Measurements from ENCODE around the gene ADCY2. TPM values are rescaled to one million over a fixed set of nuclear protein-coding genes. Genes with fewer than 3 reads are reported as not detected.

The ADCY2 gene
- total RNA-seq, 1 donor from 2014 or later, result not detected

DNA sequence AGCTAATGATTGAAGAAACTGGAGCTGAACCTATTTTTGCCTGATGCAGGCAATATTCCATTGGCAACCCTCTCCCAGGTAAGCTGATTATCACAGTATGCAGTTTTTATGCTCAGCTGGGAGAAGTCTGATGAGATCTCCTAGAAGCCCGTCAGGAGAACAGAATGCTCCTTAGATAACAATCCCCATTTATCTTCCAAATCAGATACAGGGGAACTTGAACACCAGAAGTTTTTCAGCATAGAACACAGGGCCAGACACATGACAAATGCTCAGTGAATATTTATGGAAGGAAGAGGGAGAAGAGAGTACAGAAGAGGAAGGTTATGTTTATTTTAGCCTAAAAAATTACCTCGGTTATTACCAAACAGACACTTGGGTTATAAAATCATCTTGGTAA lies 417.1 kb downstream of the ADCY2 start:
- peaks cover 2% of the 10 kb centered on the region for H3K4me1 Mint-ChIP-seq (ENCODE audit: low read depth)
- peaks cover 6% of the 10 kb centered on the region for H3K27me3 Mint-ChIP-seq (ENCODE audit: low read depth)
- DNase-seq (ENCODE audit: low spot score), result no peak
- no peak overlapping the region for H3K27ac Mint-ChIP-seq
- H3K4me3 Mint-ChIP-seq (ENCODE audit: low read depth), result no peak overlapping the region
- no peaks in the 10 kb centered on the region for H3K36me3 Mint-ChIP-seq (ENCODE audit: low read depth)
- intact Hi-C loops (cut with micrococcal nuclease), result no loop called here
- no peaks in the 10 kb centered on the region for H3K9me3 Mint-ChIP-seq

DNA sequence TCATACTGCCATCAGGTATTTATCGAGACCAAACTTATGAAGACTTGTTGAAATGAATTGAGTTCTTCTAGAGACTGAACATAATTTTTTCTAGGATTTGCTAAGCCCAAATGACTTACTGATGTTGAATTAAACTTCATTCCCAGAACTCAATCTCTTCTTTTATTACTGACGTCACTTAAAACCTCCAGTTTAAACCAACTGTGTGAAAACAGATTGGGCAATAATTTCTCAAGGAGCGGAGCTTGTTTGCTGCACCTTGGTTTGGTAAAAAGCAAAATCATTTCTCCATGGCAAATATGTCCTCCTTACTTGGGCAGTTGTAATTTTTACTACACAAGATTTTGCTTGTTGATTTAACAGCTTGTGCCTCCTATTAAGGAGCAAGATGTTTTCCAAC lies 417.6 kb downstream of the ADCY2 start:
- no peak for DNase-seq (ENCODE audit: low spot score)
- no peak overlapping the region for H3K27ac Mint-ChIP-seq
- H3K4me1 Mint-ChIP-seq (ENCODE audit: low read depth), result peaks cover 2% of the 10 kb centered on the region
- peaks cover 6% of the 10 kb centered on the region for H3K27me3 Mint-ChIP-seq (ENCODE audit: low read depth)
- no peaks in the 10 kb centered on the region for H3K36me3 Mint-ChIP-seq (ENCODE audit: low read depth)
- no peak overlapping the region for H3K4me3 Mint-ChIP-seq (ENCODE audit: low read depth)
- H3K9me3 Mint-ChIP-seq, result no peaks in the 10 kb centered on the region
- intact Hi-C loops (cut with micrococcal nuclease), result no loop called here

DNA sequence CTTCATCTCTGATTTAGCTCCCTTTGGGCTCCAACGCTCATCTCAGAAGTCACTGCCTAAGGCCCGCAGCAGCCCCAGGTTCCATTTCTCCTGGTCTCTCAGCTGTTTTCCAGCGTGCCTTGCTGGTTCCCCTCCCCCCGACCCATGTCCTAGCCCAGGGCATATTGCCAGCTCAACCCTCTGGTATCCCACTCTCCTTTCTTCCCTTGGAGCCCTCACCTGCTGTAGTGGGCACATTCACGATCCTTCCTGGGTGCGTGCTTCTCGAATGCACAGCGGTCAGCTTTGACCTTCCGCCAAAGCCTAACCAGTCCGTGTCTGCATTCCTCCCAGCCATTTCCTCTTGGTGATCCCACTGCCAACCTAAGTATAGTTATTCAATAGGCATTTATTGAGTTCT lies 418.9 kb downstream of the ADCY2 start:
- Mint-ChIP-seq H3K9me3 (no peaks in the 10 kb centered on the region), H3K36me3 (ENCODE audit: low read depth) (no peaks in the 10 kb centered on the region), H3K27ac (no peak overlapping the region), H3K4me3 (ENCODE audit: low read depth) (no peak overlapping the region), H3K4me1 (ENCODE audit: low read depth) (peaks cover 2% of the 10 kb centered on the region), H3K27me3 (ENCODE audit: low read depth) (peaks cover 6% of the 10 kb centered on the region)
- DNase-seq (ENCODE audit: low spot score), result no peak
- intact Hi-C loops (cut with micrococcal nuclease), result no loop called here

DNA sequence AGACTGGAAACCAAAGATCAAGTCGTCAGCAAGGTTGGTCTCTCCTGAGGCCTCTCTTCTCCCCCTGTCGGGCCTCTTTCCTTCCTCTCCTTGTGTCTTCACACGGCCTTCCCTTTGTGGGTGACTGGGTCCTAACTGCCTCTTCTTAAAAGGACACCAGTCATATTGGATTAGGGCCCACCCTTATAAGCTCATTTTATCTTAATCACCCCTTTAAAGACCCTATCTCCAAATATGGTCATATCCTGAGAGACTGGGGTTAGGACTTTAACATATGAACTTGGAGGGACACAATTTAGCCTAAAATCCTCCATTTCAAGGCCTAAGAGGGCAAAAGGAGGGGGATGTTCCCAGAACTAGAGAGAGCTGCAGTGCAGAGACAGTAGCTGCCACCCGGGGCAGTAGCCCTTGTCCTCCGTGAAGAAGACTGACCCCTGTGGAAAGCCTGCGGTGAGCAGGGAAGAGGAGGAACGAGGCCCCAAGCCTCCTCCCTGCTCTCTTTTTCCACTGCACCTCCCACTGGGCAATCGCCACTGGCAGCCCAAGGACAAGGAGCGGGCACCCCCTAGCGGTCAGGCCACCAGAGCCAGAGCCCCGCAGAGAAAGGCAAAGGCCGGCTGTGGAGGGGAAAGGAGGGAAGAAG lies 420.1 kb downstream of the ADCY2 start:
- H3K27ac Mint-ChIP-seq, result no peak overlapping the region
- no peaks in the 10 kb centered on the region for H3K36me3 Mint-ChIP-seq (ENCODE audit: low read depth)
- intact Hi-C loops (cut with micrococcal nuclease), result no loop called here
- no peak overlapping the region for H3K4me3 Mint-ChIP-seq (ENCODE audit: low read depth)
- no peaks in the 10 kb centered on the region for H3K9me3 Mint-ChIP-seq
- H3K27me3 Mint-ChIP-seq (ENCODE audit: low read depth), result peaks cover 8% of the 10 kb centered on the region
- peak; percentile 48 for DNase-seq (ENCODE audit: low spot score)
- peaks cover 2% of the 10 kb centered on the region for H3K4me1 Mint-ChIP-seq (ENCODE audit: low read depth)

DNA sequence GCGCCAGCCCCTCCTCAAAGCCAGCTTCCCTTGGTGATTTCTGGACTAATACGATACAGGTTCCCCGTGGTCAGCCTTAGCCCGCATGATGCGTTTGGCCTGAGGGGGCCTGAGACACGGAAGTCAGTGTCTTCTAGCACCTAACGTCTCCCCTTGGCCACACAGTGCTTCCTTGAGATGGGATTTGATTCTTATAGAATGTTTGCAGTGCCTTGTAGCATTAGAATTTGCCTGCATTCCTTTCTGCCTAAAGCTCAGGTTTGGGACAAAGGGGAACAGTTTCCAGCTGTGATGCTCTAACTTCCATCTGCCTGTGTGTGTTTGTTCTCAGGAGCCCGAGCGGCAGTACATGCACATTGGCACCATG lies 420.6 kb downstream of the ADCY2 start:
- no peak for DNase-seq (ENCODE audit: low spot score)
- intact Hi-C loops (cut with micrococcal nuclease), result no loop called here
- Mint-ChIP-seq H3K4me1 (ENCODE audit: low read depth) (peaks cover 2% of the 10 kb centered on the region), H3K9me3 (no peaks in the 10 kb centered on the region), H3K27ac (no peak overlapping the region), H3K36me3 (ENCODE audit: low read depth) (no peaks in the 10 kb centered on the region), H3K27me3 (ENCODE audit: low read depth) (peaks cover 11% of the 10 kb centered on the region), H3K4me3 (ENCODE audit: low read depth) (no peak overlapping the region)

DNA sequence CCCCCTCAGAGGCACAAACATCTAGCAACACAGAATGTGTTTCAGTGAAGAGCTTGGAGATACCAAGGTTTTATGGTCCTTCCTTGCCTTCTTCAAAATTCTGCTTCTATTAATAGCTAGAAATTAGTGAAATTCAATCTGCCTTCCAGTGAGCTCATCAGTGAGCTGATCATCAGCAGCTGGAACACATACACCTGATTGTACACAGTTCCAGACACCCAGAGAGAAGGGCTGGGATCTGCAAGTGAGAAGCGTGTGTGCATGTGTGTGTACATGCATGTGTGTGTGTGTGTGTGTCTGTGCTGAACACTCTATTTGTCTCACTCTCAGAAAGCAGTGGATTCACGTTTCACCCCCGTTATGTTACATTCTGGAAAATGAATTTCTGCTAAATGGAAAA lies 426.5 kb downstream of the ADCY2 start:
- Mint-ChIP-seq H3K27me3 (ENCODE audit: low read depth) (peaks cover 12% of the 10 kb centered on the region), H3K36me3 (ENCODE audit: low read depth) (no peaks in the 10 kb centered on the region), H3K4me3 (ENCODE audit: low read depth) (no peak overlapping the region), H3K9me3 (no peaks in the 10 kb centered on the region), H3K27ac (no peak overlapping the region), H3K4me1 (ENCODE audit: low read depth) (peaks cover 1% of the 10 kb centered on the region)
- no peak for DNase-seq (ENCODE audit: low spot score)
- intact Hi-C loops (cut with micrococcal nuclease), result no loop called here

DNA sequence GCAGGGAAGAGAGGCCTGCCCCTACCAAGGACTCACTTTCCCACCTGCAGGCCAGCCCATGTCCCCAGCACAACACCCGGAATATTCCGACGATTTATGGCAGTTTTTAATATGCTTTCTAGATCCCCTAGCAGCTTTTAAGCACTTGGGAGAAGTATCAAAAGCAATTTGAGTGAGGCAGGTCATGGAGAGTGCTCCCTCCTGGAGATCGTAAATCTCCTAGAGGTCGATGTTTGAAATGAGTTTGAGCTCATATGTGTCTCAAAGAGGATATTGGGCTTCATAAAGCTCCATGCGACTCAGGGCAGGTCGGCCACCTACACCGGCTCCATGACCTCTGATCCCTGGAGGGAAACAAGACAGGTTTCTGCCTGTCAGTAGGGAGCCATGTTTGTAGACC lies 427.7 kb downstream of the ADCY2 start:
- H3K9me3 Mint-ChIP-seq, result no peaks in the 10 kb centered on the region
- intact Hi-C loops (cut with micrococcal nuclease), result no loop called here

DNA sequence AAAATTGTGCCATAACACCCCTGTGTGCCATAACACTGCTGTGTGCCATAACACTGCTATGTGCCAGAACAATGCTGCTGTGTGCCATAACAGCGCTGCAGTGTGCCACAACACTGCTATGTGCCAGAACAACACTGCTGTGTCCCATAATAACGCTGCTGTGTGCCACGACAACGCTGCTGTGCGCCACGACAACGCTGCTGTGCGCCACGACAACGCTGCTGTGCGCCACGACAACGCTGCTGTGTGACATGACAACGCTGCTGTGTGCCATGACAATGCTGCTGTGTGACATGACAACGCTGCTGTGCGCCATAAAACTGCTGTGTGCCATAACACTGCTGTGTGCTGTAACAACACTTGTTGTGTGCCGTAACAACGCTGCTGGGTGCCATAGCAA lies 429.1 kb downstream of the ADCY2 start:
- intact Hi-C loops (cut with micrococcal nuclease), result no loop called here
- peaks cover 12% of the 10 kb centered on the region for H3K27me3 Mint-ChIP-seq (ENCODE audit: low read depth)
- H3K4me1 Mint-ChIP-seq (ENCODE audit: low read depth), result peaks cover 1% of the 10 kb centered on the region
- no peak for DNase-seq (ENCODE audit: low spot score)
- H3K9me3 Mint-ChIP-seq, result no peaks in the 10 kb centered on the region
- H3K4me3 Mint-ChIP-seq (ENCODE audit: low read depth), result no peak overlapping the region
- no peaks in the 10 kb centered on the region for H3K36me3 Mint-ChIP-seq (ENCODE audit: low read depth)
- no peak overlapping the region for H3K27ac Mint-ChIP-seq

More for the DNA sequence above, 427.7 kb downstream of the ADCY2 start:
- H3K27me3 Mint-ChIP-seq (ENCODE audit: low read depth), result peaks cover 12% of the 10 kb centered on the region
- DNase-seq (ENCODE audit: low spot score), result no peak
- H3K4me3 Mint-ChIP-seq (ENCODE audit: low read depth), result no peak overlapping the region
- H3K36me3 Mint-ChIP-seq (ENCODE audit: low read depth), result no peaks in the 10 kb centered on the region
- peaks cover 1% of the 10 kb centered on the region for H3K4me1 Mint-ChIP-seq (ENCODE audit: low read depth)
- H3K27ac Mint-ChIP-seq, result no peak overlapping the region

DNA sequence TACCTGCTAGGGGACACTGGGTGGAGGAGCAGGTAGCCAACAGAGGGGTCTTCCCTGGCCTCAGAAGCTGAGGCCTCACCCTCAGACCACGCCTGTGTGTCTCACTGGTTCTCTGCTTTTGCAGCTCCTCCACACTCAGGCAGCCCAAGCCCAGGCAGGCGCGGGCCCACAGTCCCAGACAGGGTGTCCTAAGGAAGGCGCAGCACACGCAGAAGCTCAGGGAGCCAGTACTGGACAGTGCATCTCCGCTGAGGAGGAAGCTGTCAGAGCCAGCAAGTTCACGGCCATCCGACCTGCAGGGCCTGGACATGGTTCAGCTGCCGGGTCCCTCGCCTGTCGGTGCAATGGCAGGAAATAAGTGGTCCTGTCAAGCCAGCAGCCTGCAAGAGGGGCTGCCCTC lies 429.7 kb downstream of the ADCY2 start:
- Mint-ChIP-seq H3K27ac (no peak overlapping the region), H3K4me1 (ENCODE audit: low read depth) (peaks cover 1% of the 10 kb centered on the region), H3K9me3 (no peaks in the 10 kb centered on the region), H3K36me3 (ENCODE audit: low read depth) (no peaks in the 10 kb centered on the region), H3K27me3 (ENCODE audit: low read depth) (peaks cover 12% of the 10 kb centered on the region), H3K4me3 (ENCODE audit: low read depth) (no peak overlapping the region)
- no peak for DNase-seq (ENCODE audit: low spot score)
- intact Hi-C loops (cut with micrococcal nuclease), result no loop called here

DNA sequence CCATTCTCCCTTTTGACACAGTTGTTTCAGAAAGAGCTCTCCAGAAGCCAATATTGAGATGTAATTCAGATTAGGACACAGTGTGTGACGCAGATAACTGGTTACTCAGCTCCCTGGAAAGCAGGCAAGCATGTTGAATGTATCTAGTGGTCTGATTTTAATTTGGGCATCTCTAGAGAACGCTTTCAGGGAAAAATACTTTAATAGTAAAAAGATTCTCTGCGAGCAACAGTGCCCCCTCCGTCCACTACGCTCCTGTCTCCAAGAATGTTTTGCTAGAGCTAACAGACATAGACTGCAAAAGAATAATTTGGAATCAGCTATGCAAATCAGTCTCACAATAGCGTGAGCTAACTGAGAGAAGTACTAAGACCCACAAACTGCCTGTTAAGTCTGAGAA lies 431.7 kb downstream of the ADCY2 start:
- intact Hi-C loops (cut with micrococcal nuclease), result no loop called here
- Mint-ChIP-seq H3K4me1 (ENCODE audit: low read depth) (no peaks in the 10 kb centered on the region), H3K9me3 (no peaks in the 10 kb centered on the region), H3K27ac (no peak overlapping the region), H3K4me3 (ENCODE audit: low read depth) (no peak overlapping the region), H3K27me3 (ENCODE audit: low read depth) (no peaks in the 10 kb centered on the region), H3K36me3 (ENCODE audit: low read depth) (no peaks in the 10 kb centered on the region)
- DNase-seq (ENCODE audit: low spot score), result no peak

DNA sequence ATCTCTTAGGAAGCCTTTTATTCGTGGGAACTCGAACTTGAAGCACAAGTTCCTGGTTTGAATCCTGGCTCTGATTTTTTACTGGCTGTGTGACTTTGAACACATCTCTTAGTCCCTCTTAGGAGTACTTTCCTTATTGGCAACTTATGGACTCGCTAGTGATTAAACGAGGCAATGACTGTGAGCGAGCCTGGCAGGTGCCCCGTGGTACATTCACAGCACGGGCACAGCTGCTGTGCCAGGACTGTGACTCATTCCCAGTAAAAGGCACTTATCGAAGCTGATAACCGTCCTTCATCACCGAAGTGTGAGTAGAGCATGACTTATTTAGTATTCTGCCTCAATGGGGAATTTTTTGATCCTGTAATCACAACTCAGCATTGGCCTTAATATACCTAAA lies 432.3 kb downstream of the ADCY2 start:
- H3K4me1 Mint-ChIP-seq (ENCODE audit: low read depth), result no peaks in the 10 kb centered on the region
- H3K27ac Mint-ChIP-seq, result no peak overlapping the region
- no peak overlapping the region for H3K4me3 Mint-ChIP-seq (ENCODE audit: low read depth)
- no peaks in the 10 kb centered on the region for H3K9me3 Mint-ChIP-seq
- no peaks in the 10 kb centered on the region for H3K27me3 Mint-ChIP-seq (ENCODE audit: low read depth)
- no peak for DNase-seq (ENCODE audit: low spot score)
- no peaks in the 10 kb centered on the region for H3K36me3 Mint-ChIP-seq (ENCODE audit: low read depth)
- intact Hi-C loops (cut with micrococcal nuclease), result no loop called here

DNA sequence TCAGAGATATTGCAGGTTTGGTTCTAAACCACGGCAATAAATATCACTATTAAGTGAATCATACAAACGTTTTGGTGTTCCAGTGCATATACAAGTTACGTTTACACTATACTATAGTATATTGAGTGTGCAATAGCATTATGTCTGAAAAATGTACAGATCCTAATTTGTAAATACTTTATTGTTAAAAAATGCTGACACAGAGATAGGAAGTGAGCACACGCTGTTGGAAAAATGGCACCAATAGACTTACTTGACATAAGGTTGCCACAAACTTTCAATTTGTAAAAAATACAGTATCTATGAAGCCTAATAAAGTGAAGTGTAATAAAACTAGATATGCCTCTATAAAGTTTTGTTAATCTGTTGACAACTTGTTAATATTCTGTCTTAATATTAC lies 439.0 kb downstream of the ADCY2 start:
- peaks cover 3% of the 10 kb centered on the region for H3K27me3 Mint-ChIP-seq (ENCODE audit: low read depth)
- no peaks in the 10 kb centered on the region for H3K4me1 Mint-ChIP-seq (ENCODE audit: low read depth)
- H3K4me3 Mint-ChIP-seq (ENCODE audit: low read depth), result no peak overlapping the region
- H3K27ac Mint-ChIP-seq, result no peak overlapping the region
- no peaks in the 10 kb centered on the region for H3K9me3 Mint-ChIP-seq
- intact Hi-C loops (cut with micrococcal nuclease), result no loop called here
- DNase-seq (ENCODE audit: low spot score), result no peak
- H3K36me3 Mint-ChIP-seq (ENCODE audit: low read depth), result no peaks in the 10 kb centered on the region

DNA sequence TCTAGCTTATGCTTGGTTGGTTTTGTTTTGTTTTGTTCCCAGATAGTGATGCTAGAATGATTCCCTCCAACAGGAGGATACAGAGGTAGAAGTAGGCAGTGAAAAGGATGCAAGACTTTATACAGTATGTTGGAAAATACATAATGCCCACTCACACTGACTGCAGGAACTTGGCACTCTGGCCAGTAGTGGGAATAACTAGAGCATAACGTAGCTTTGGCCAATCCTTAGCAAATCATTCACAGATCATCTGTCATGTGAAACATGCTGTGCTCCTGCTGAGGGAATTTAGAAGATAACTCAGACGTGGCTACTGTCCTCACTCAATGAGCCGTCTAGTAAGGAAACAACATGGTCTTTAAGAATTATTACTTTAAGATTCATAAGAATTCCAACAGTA lies 441.5 kb downstream of the ADCY2 start:
- Mint-ChIP-seq H3K27ac (no peak overlapping the region), H3K4me1 (ENCODE audit: low read depth) (no peaks in the 10 kb centered on the region), H3K9me3 (no peaks in the 10 kb centered on the region), H3K4me3 (ENCODE audit: low read depth) (no peak overlapping the region), H3K36me3 (ENCODE audit: low read depth) (no peaks in the 10 kb centered on the region), H3K27me3 (ENCODE audit: low read depth) (peaks cover 6% of the 10 kb centered on the region)
- DNase-seq (ENCODE audit: low spot score), result no peak
- intact Hi-C loops (cut with micrococcal nuclease), result no loop called here

DNA sequence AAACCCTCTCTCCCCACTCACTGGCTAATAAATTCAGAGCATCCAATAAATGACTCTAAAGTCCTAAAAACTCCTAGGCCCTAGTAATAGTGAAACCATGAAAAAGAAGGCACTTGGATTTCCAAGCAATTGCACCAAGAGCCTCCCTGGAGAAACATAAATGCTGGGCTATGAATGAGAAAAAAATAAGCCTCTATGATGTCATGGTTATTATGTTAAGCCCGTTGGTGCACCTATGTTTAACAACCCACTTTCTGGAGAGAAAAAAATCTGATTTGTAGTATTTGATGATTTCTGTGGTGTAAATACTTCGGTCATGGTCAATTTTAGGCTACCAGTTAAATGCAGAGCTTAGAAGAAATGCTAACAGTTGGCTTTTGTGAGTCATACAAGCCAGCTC lies 446.6 kb downstream of the ADCY2 start:
- Mint-ChIP-seq H3K27me3 (ENCODE audit: low read depth) (peaks cover 30% of the 10 kb centered on the region), H3K36me3 (ENCODE audit: low read depth) (no peaks in the 10 kb centered on the region), H3K27ac (no peak overlapping the region), H3K9me3 (no peaks in the 10 kb centered on the region), H3K4me1 (ENCODE audit: low read depth) (no peaks in the 10 kb centered on the region), H3K4me3 (ENCODE audit: low read depth) (no peak overlapping the region)
- intact Hi-C loops (cut with micrococcal nuclease), result no loop called here
- no peak for DNase-seq (ENCODE audit: low spot score)

Data from activated T-helper 2 cell treated with anti-CD3 and anti-CD28 coated beads, Interferon-gamma antibody, Interleukin-2, Interleukin-4, amounts not matched to agents 10 μg/mL and 5 μg/mL and 100 μg/mL, durations not matched to agents 14 hours and 24 hours and 36 hours (primary cell).